SK-N-SH (cell line): Measurements from ENCODE around the gene FSTL5. TPM values are rescaled to one million over a fixed set of nuclear protein-coding genes. Genes with fewer than 3 reads are reported as not detected.

ENCODE experiments used
- CTCF ChIA-PET: fragments of 300-600, 350-600 bp; formaldehyde crosslinking; extraction: SDS; loops from one replicate; lab custom pipeline; 2021; lab: Yijun Ruan, JAX
- POLR2A ChIA-PET: fragments of 350-600 bp; sonication (Branson Sonifier 250); formaldehyde crosslinking; extraction: SDS; loops from one replicate; lab custom pipeline; 2020; ENCODE audit warnings: antibody characterized with exemption, inconsistent platforms; lab: Yijun Ruan, JAX
- DNase-seq: peaks from one replicate; pipeline ENCODE4 v3.0.0; 2012
- H2AFZ ChIP-seq: fragments of 200-600 bp; sonication (generic); 2 replicates; pipeline ENCODE4 v1.8.1; 2016; ENCODE audit warnings: antibody characterized with exemption, mild to moderate bottlenecking, low read depth
- H3F3A ChIP-seq: fragments of 200-600 bp; sonication (generic); replicated peaks from 2 replicates; pipeline ENCODE3; 2016; ENCODE audit warnings: antibody characterized with exemption, mild to moderate bottlenecking; ENCODE audit not compliant: insufficient read depth
- H3K27ac ChIP-seq, 2 experiments: fragments of 200-500 bp in 1 of 2; fragments of 200-600 bp in 1 of 2; sonication (Bioruptor generic) in 1 of 2; sonication (generic), shearing (Covaris generic) in 1 of 2; 2 replicates each; pipeline versions ENCODE4 v1.5.1 to v1.6.1; 2014 to 2016; ENCODE audit warnings: low read depth in 2 of 2, inconsistent platforms in 1 of 2, low read length in 1 of 2, mild to moderate bottlenecking in 1 of 2, mixed read lengths in 1 of 2
- H3K27me3 ChIP-seq: fragments of 200-600 bp; sonication (generic), shearing (Covaris generic); 2 replicates; pipeline ENCODE4 v1.6.1; 2016; ENCODE audit warnings: mixed run types; ENCODE audit not compliant: insufficient read depth
- H3K36me3 ChIP-seq, 2 experiments: fragments of 200-500 bp in 1 of 2; fragments of 200-600 bp in 1 of 2; sonication (Bioruptor generic) in 1 of 2; sonication (generic) in 1 of 2; replicated peaks in 1 of 2; 2 replicates each; pipeline versions ENCODE3 to v1.5.1; 2014 to 2016; ENCODE audit warnings: low read length in 1 of 2, mild to moderate bottlenecking in 1 of 2; ENCODE audit not compliant: insufficient read depth in 2 of 2, control insufficient read depth in 1 of 2
- H3K4me1 ChIP-seq, 2 experiments: fragments of 200-500 bp in 1 of 2; fragments of 200-600 bp in 1 of 2; sonication (Bioruptor generic) in 1 of 2; sonication (generic), shearing (Covaris generic) in 1 of 2; 2 replicates each; pipeline versions ENCODE4 v1.5.1 to v1.6.1; 2014 to 2016; ENCODE audit warnings: low read depth in 1 of 2, low read length in 1 of 2, mixed run types in 1 of 2; ENCODE audit not compliant: insufficient read depth in 2 of 2, control insufficient read depth in 1 of 2
- H3K4me2 ChIP-seq: fragments of 200-600 bp; sonication (generic), shearing (Covaris generic); 2 replicates; pipeline ENCODE4 v1.6.1; 2017; ENCODE audit warnings: mixed run types
- H3K4me3 ChIP-seq, 2 experiments: fragments of 200-500 bp in 1 of 2; fragments of 200-600 bp in 1 of 2; sonication (Bioruptor generic) in 1 of 2; sonication (generic), shearing (Covaris generic) in 1 of 2; 2 replicates each; pipeline versions ENCODE4 v1.5.1 to v1.8.1; 2014 to 2016; ENCODE audit warnings: low read depth in 2 of 2, inconsistent platforms in 1 of 2, low read length in 1 of 2, mild to moderate bottlenecking in 1 of 2, mixed read lengths in 1 of 2, moderate library complexity in 1 of 2
- H3K79me2 ChIP-seq: fragments of 200-600 bp; sonication (generic); 2 replicates; pipeline ENCODE4 v1.8.1; 2017; ENCODE audit warnings: mild to moderate bottlenecking; ENCODE audit not compliant: insufficient read depth
- H3K9ac ChIP-seq: fragments of 200-600 bp; sonication (generic); 2 replicates; pipeline ENCODE4 v1.6.1; 2017; ENCODE audit warnings: mixed run types
- H3K9me2 ChIP-seq: fragments of 200-600 bp; sonication (generic); 2 replicates; pipeline ENCODE4 v1.6.1; 2017; ENCODE audit warnings: mixed run types
- H3K9me3 ChIP-seq: fragments of 200-600 bp; sonication (generic); 2 replicates; pipeline ENCODE4 v1.6.1; 2017; ENCODE audit warnings: mixed run types, mild to moderate bottlenecking, moderate library complexity
- H4K20me1 ChIP-seq: fragments of 200-600 bp; sonication (generic); 2 replicates; pipeline ENCODE4 v1.6.1; 2017; ENCODE audit warnings: mild to moderate bottlenecking, mixed run types; ENCODE audit not compliant: insufficient read depth
- ELF1 ChIP-seq: IDR thresholded peaks from 2 replicates; pipeline ENCODE4 v1.4.0; 2012
- EP300 ChIP-seq, 2 experiments: IDR thresholded peaks; 2 replicates each; pipeline versions ENCODE4 v1.4.0 to v1.6.1; 2012; ENCODE audit warnings: borderline replicate concordance in 1 of 2, low read depth in 1 of 2, low read length in 1 of 2
- EZH2phosphoT487 ChIP-seq: fragments of 200-600 bp; sonication (generic); IDR thresholded peaks from 2 replicates; pipeline ENCODE4 v1.6.1; 2017; ENCODE audit warnings: low read depth, mixed run types, mild to moderate bottlenecking, antibody characterized with exemption, moderate library complexity, borderline replicate concordance
- FOSL2 ChIP-seq: IDR thresholded peaks from 2 replicates; pipeline ENCODE4 v1.4.0; 2012; ENCODE audit warnings: low read depth, mild to moderate bottlenecking, moderate library complexity, borderline replicate concordance
- FOXJ3 ChIP-seq: sonication (generic); formaldehyde crosslinking; IDR thresholded peaks from 2 replicates; pipeline ENCODE4 v1.5.1; 2020; ENCODE audit warnings: mild to moderate bottlenecking, missing genetic modification reagents
- GABPA ChIP-seq: IDR thresholded peaks from 2 replicates; pipeline ENCODE4 v1.4.0; 2012; ENCODE audit warnings: low read depth, mild to moderate bottlenecking
- GATA2 ChIP-seq: sonication (generic); formaldehyde crosslinking; IDR thresholded peaks from 2 replicates; pipeline ENCODE4 v1.5.0; 2020; ENCODE audit warnings: mild to moderate bottlenecking, missing genetic modification reagents
- JUND ChIP-seq: IDR thresholded peaks from 2 replicates; pipeline ENCODE4 v1.4.0; 2012
- MEF2A ChIP-seq: IDR thresholded peaks from 2 replicates; pipeline ENCODE4 v1.4.0; 2012; ENCODE audit warnings: low read depth, borderline replicate concordance
- NFIC ChIP-seq: IDR thresholded peaks from 2 replicates; pipeline ENCODE4 v1.4.0; 2012; ENCODE audit warnings: borderline replicate concordance
- NRF1 ChIP-seq: IDR thresholded peaks from 2 replicates; pipeline ENCODE4 v1.6.1; 2012; ENCODE audit warnings: low read depth, mild to moderate bottlenecking, low read length
- RAD21 ChIP-seq: IDR thresholded peaks from 2 replicates; pipeline ENCODE4 v1.6.1; 2012; ENCODE audit warnings: mild to moderate bottlenecking, low read length
- RCOR1 ChIP-seq: fragments of 150-350 bp; IDR thresholded peaks from 2 replicates; pipeline ENCODE4 v1.6.1; 2017; ENCODE audit warnings: antibody characterized with exemption, low read length
- SIN3A ChIP-seq: IDR thresholded peaks from 2 replicates; pipeline ENCODE4 v1.6.1; 2012; ENCODE audit warnings: low read depth, mild to moderate bottlenecking, low read length, moderate library complexity, borderline replicate concordance
- SMC3 ChIP-seq: IDR thresholded peaks from 2 replicates; pipeline ENCODE4 v1.6.1; 2012; ENCODE audit warnings: low read depth, low read length, improper control_type of control experiment
- TCF12 ChIP-seq: IDR thresholded peaks from 2 replicates; pipeline ENCODE4 v1.4.0; 2012
- TEAD4 ChIP-seq: IDR thresholded peaks from 2 replicates; pipeline ENCODE4 v1.4.0; 2012; ENCODE audit warnings: mild to moderate bottlenecking, borderline replicate concordance; ENCODE audit not compliant: insufficient read depth
- USF1 ChIP-seq: IDR thresholded peaks from 2 replicates; pipeline ENCODE4 v1.4.0; 2012; ENCODE audit warnings: low read depth, borderline replicate concordance
- USF2 ChIP-seq: fragments of 150-350 bp; IDR thresholded peaks from 2 replicates; pipeline ENCODE4 v1.6.1; 2017; ENCODE audit warnings: antibody characterized with exemption, low read length, low read depth, borderline replicate concordance
- YY1 ChIP-seq: IDR thresholded peaks from 2 replicates; pipeline ENCODE4 v1.4.0; 2012; ENCODE audit warnings: low read depth, mild to moderate bottlenecking
- WGBS: methylation state at CpG from one replicate; pipeline ENCODE4 v1.1.6; 2017; ENCODE audit warnings: low lambda C conversion rate; 5-methylcytosine and 5-hydroxymethylcytosine counted together
- polyA plus RNA-seq, 3 experiments: library from polyadenylated mRNA; depleted of rRNA; stranded (reverse); fragments of >200 nt; gene quantifications; 2 replicates each; pipeline ENCODE4 v1.2.3, GENCODE V29; 2012

FSTL5 gene
- polyA plus RNA-seq, 1 of the 3 experiments (the other 2 are of a cell fraction), result 0.07 TPM

DNA sequence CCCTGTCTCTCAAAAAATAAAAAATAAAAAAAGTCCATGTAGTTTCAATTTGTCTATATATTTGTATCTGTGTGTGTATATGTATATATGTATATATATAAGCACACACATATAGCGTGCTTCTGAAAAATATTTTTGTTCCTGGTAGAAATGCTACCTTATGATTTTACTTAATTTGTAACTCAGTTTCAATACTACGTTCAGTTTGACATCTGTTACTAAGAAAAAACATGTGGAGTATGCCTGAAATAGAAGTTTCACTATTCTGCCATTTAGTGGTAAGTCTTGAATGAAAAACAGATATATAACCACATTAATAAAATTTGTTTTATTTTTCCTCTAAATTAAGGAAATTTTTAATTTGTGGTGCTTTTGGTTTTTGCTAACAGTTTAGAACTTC, 14.2 kb downstream of the FSTL5 start:
- Histone ChIP-seq H4K20me1 (no peaks in the 10 kb centered on the region), H3K4me1 (no peaks in the 10 kb centered on the region; a peak in 1 of 4 replicates), H3F3A (peaks cover 3% of the 10 kb centered on the region), H3K4me3 (no peak overlapping the region), H3K9ac (no peak overlapping the region), H3K4me2 (no peak overlapping the region), H3K79me2 (no peaks in the 10 kb centered on the region), H3K9me2 (no peaks in the 10 kb centered on the region), H3K27ac (no peak overlapping the region), H3K36me3 (no peaks in the 10 kb centered on the region), H2AFZ (no peak overlapping the region), H3K9me3 (no peaks in the 10 kb centered on the region), H3K27me3 (no peaks in the 10 kb centered on the region)
- POLR2A ChIA-PET, result no interaction called here
- 50% methylated on average over 2 of the region's 2 CpGs for WGBS
- DNase-seq, result no peak
- TF ChIP-seq JUND (no peak), SMC3 (no peak), NRF1 (no peak), RCOR1 (no peak), USF1 (no peak), ELF1 (no peak), SIN3A (no peak), FOSL2 (no peak), RAD21 (no peak), EP300 (IDR thresholded peaks at IDR 0.05; ENCODE audit: borderline replicate concordance in 1 of 2, low read depth in 1 of 2, low read length in 1 of 2) (no peak), FOXJ3 (CRISPR knock-in tag) (no peak), YY1 (no peak), NFIC (no peak), MEF2A (no peak), USF2 (no peak), GABPA (no peak)
- CTCF ChIA-PET, result no interaction called here

- Histone ChIP-seq H3K27me3 (no peaks in the 10 kb centered on the region), H3K9me2 (no peaks in the 10 kb centered on the region), H2AFZ (no peak overlapping the region), H3K9me3 (no peaks in the 10 kb centered on the region), H4K20me1 (no peaks in the 10 kb centered on the region), H3K4me2 (no peak overlapping the region), H3K36me3 (no peaks in the 10 kb centered on the region), H3K4me1 (no peaks in the 10 kb centered on the region), H3K79me2 (no peaks in the 10 kb centered on the region), H3K9ac (no peak overlapping the region), H3F3A (no peaks in the 10 kb centered on the region), H3K4me3 (no peak overlapping the region), H3K27ac (no peak overlapping the region)
- CTCF ChIA-PET, result no interaction called here
- TF ChIP-seq YY1, result no peak
- TF ChIP-seq TEAD4, result no peak
- no peak for TF ChIP-seq TCF12
- TF ChIP-seq GATA2 (CRISPR knock-in tag), result no peak
- TF ChIP-seq EZH2phosphoT487, result no peak
- TF ChIP-seq FOXJ3 (CRISPR knock-in tag), result no peak
- TF ChIP-seq MEF2A, result no peak
- DNase-seq, result no peak
- POLR2A ChIA-PET, result no interaction called here
Measured at GRCh38 chr4:162140051-162140683, 23.6 kb downstream of the FSTL5 start.
